Measurements from ENCODE around the gene SDK1.

Gene SDK1

DNA sequence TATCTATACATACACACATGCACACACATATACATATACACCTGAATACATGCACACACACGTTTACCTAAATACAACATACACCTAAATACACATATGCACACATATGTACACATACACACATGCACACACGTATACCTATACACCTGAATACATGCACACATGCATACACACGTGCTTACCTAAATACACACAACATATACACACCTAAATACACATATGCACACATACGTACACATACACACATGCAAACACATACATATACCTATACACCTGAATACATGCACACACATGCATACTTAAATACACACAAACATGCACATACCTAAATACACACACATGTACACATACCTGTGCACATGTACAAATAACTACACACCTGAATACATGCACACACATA lies 947.2 kb downstream of the SDK1 start:
- TF ChIP-seq, protein P1, sequence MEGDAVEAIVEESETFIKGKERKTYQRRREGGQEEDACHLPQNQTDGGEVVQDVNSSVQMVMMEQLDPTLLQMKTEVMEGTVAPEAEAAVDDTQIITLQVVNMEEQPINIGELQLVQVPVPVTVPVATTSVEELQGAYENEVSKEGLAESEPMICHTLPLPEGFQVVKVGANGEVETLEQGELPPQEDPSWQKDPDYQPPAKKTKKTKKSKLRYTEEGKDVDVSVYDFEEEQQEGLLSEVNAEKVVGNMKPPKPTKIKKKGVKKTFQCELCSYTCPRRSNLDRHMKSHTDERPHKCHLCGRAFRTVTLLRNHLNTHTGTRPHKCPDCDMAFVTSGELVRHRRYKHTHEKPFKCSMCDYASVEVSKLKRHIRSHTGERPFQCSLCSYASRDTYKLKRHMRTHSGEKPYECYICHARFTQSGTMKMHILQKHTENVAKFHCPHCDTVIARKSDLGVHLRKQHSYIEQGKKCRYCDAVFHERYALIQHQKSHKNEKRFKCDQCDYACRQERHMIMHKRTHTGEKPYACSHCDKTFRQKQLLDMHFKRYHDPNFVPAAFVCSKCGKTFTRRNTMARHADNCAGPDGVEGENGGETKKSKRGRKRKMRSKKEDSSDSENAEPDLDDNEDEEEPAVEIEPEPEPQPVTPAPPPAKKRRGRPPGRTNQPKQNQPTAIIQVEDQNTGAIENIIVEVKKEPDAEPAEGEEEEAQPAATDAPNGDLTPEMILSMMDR (IDR thresholded peaks at IDR 0.05) = no peak
- no peaks in the 10 kb centered on the region for H3K9me3 ChIP-seq (ENCODE audit: control insufficient read depth, low read length)
- no peaks in the 10 kb centered on the region for H3K36me3 ChIP-seq (ENCODE audit: control insufficient read depth, insufficient read depth, low read length)
- H2AFZ ChIP-seq = no peak overlapping the region
- H3K27ac ChIP-seq = no peak overlapping the region
- no peak overlapping the region for H3K9ac ChIP-seq
- H3K4me1 ChIP-seq = no peaks in the 10 kb centered on the region
- no peaks in the 10 kb centered on the region for H3K27me3 ChIP-seq (ENCODE audit: control insufficient read depth, insufficient read depth, low read length)
- H3K4me3 ChIP-seq (ENCODE audit: low read depth, low read length) = no peak overlapping the region
- H3K4me2 ChIP-seq (ENCODE audit: low read length) = no peak overlapping the region
- no peaks in the 10 kb centered on the region for H3K79me2 ChIP-seq

- no peaks in the 10 kb centered on the region for H3K4me1 ChIP-seq
- H2AFZ ChIP-seq = no peak overlapping the region
Measured at GRCh38 chr7:4249241-4249640, 948.2 kb downstream of the SDK1 start.

GRCh38 chr7:4255336-4255735 lies 954.3 kb downstream of the SDK1 start:
- H3K4me1 ChIP-seq = no peaks in the 10 kb centered on the region
- H3K36me3 ChIP-seq (ENCODE audit: control insufficient read depth, insufficient read depth, low read length) = no peaks in the 10 kb centered on the region
- TF ChIP-seq, protein P1 (IDR thresholded peaks at IDR 0.05) = no peak
- H3K27me3 ChIP-seq (ENCODE audit: control insufficient read depth, insufficient read depth, low read length) = no peaks in the 10 kb centered on the region
- no peak overlapping the region for H3K9ac ChIP-seq
- no peak overlapping the region for H3K4me2 ChIP-seq (ENCODE audit: low read length)
- H3K4me3 ChIP-seq (ENCODE audit: low read depth, low read length) = no peak overlapping the region
- no peaks in the 10 kb centered on the region for H3K9me3 ChIP-seq (ENCODE audit: control insufficient read depth, low read length)
- H3K27ac ChIP-seq = no peak overlapping the region
- H3K79me2 ChIP-seq = no peaks in the 10 kb centered on the region
- H2AFZ ChIP-seq = no peak overlapping the region

More at GRCh38 chr7:4249241-4249640, 948.2 kb downstream of the SDK1 start:
- no peaks in the 10 kb centered on the region for H3K36me3 ChIP-seq (ENCODE audit: control insufficient read depth, insufficient read depth, low read length)
- no peak overlapping the region for H3K9ac ChIP-seq
- no peak overlapping the region for H3K4me3 ChIP-seq (ENCODE audit: low read depth, low read length)
- H3K27ac ChIP-seq = no peak overlapping the region
- TF ChIP-seq, protein P1 (IDR thresholded peaks at IDR 0.05) = no peak
- H3K27me3 ChIP-seq (ENCODE audit: control insufficient read depth, insufficient read depth, low read length) = no peaks in the 10 kb centered on the region
- no peaks in the 10 kb centered on the region for H3K9me3 ChIP-seq (ENCODE audit: control insufficient read depth, low read length)
- no peaks in the 10 kb centered on the region for H3K79me2 ChIP-seq
- H3K4me2 ChIP-seq (ENCODE audit: low read length) = no peak overlapping the region

DNA sequence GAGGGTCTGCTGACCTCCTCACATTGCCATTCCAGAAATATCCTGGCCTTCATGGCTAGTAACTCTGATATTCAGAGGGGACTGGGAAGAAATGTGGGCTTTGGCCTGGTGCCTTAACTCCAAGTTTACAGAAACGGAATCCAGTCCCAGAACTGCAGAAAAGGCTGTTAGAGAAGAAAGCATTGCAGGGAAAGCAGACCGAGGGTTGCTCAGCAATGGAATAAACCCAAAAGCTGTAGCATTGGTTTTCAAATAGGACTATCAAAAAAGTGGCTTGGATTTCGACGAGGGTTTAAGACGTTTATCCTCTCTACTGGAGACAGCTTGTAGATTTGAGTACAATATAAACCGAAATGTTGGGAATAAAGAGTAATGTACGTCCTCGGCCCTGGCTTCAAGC lies 955.2 kb downstream of the SDK1 start:
- Histone ChIP-seq H3K36me3 (ENCODE audit: control insufficient read depth, insufficient read depth, low read length) (no peaks in the 10 kb centered on the region), H3K9ac (no peak overlapping the region)

More for the DNA sequence above, 955.2 kb downstream of the SDK1 start:
- H3K79me2 ChIP-seq = no peaks in the 10 kb centered on the region
- no peak overlapping the region for H3K4me2 ChIP-seq (ENCODE audit: low read length)
- TF ChIP-seq, protein P1 (IDR thresholded peaks at IDR 0.05) = no peak
- H3K4me1 ChIP-seq = no peaks in the 10 kb centered on the region
- H2AFZ ChIP-seq = no peak overlapping the region
- H3K4me3 ChIP-seq (ENCODE audit: low read depth, low read length) = no peak overlapping the region
- no peaks in the 10 kb centered on the region for H3K27me3 ChIP-seq (ENCODE audit: control insufficient read depth, insufficient read depth, low read length)
- H3K27ac ChIP-seq = no peak overlapping the region
- no peaks in the 10 kb centered on the region for H3K9me3 ChIP-seq (ENCODE audit: control insufficient read depth, low read length)

Data from parathyroid adenoma (tissue), 2 donors.